WERI-Rb-1 (cell line): Measurements from ENCODE around the gene GRIP2.

Experiments used
- DNase-seq: peaks from one replicate; pipeline ENCODE4 v3.0.0-alpha.2; 2020
- H3K27ac ChIP-seq: fragments of 250-450 bp; sonication (Bioruptor Pico); 2 replicates; pipeline ENCODE4 v1.5.1; 2020; ENCODE audit warnings: mild to moderate bottlenecking, moderate library complexity
- H3K27me3 ChIP-seq: fragments of 250-450 bp; sonication (Bioruptor Pico); 2 replicates; pipeline ENCODE4 v1.5.1; 2021; ENCODE audit warnings: mild to moderate bottlenecking, low read depth, moderate library complexity; ENCODE audit not compliant: insufficient read depth, severe bottlenecking
- H3K36me3 ChIP-seq: fragments of 250-450 bp; sonication (Bioruptor Pico); 2 replicates; pipeline ENCODE4 v1.5.1; 2020; ENCODE audit warnings: mild to moderate bottlenecking, moderate library complexity
- H3K4me3 ChIP-seq: 2 replicates; pipeline ENCODE4 v1.5.1; 2011; ENCODE audit warnings: low read depth, mild to moderate bottlenecking, control low read depth, low read length
- H3K9me3 ChIP-seq: fragments of 250-450 bp; sonication (Bioruptor Pico); 2 replicates; pipeline ENCODE4 v1.5.1; 2021; ENCODE audit warnings: mild to moderate bottlenecking, moderate library complexity; ENCODE audit not compliant: severe bottlenecking
- TF ChIP-seq, protein P1 (sequence below): IDR thresholded peaks from 2 replicates; pipeline ENCODE4 v1.5.1; 2011; ENCODE audit warnings: low read depth, mild to moderate bottlenecking, control low read depth, inconsistent platforms, low read length

Gene GRIP2

DNA sequence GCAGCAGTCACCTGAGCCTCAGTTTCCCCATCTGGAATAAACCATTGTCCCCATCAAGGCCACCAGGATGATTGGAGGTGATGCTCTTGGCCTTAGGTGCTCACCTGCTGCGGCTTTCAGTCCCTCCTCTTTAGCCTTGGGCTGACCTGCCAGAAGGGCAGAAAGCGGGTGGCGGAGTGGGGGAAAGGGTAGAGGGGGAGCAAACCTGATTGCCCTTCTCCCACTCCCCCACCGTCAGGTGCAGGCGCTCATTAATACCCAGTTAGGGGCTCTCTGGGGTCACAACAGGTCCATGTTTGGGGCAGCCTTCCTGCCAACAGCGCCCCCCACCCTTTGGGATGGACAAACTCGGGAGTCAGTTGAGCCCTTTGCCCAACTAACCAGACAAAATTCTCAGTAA is 50.5 kb downstream of the GRIP2 start:
- H3K27ac ChIP-seq = no peak overlapping the region
- TF ChIP-seq, protein P1, sequence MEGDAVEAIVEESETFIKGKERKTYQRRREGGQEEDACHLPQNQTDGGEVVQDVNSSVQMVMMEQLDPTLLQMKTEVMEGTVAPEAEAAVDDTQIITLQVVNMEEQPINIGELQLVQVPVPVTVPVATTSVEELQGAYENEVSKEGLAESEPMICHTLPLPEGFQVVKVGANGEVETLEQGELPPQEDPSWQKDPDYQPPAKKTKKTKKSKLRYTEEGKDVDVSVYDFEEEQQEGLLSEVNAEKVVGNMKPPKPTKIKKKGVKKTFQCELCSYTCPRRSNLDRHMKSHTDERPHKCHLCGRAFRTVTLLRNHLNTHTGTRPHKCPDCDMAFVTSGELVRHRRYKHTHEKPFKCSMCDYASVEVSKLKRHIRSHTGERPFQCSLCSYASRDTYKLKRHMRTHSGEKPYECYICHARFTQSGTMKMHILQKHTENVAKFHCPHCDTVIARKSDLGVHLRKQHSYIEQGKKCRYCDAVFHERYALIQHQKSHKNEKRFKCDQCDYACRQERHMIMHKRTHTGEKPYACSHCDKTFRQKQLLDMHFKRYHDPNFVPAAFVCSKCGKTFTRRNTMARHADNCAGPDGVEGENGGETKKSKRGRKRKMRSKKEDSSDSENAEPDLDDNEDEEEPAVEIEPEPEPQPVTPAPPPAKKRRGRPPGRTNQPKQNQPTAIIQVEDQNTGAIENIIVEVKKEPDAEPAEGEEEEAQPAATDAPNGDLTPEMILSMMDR = no peak
- no peaks in the 10 kb centered on the region for H3K27me3 ChIP-seq
- no peak overlapping the region for H3K4me3 ChIP-seq
- H3K9me3 ChIP-seq = no peaks in the 10 kb centered on the region
- no peak for DNase-seq
- H3K36me3 ChIP-seq = 0 out of 2 replicates have a peak, but pooled peaks cover 6% of the 10 kb centered on the region

DNA sequence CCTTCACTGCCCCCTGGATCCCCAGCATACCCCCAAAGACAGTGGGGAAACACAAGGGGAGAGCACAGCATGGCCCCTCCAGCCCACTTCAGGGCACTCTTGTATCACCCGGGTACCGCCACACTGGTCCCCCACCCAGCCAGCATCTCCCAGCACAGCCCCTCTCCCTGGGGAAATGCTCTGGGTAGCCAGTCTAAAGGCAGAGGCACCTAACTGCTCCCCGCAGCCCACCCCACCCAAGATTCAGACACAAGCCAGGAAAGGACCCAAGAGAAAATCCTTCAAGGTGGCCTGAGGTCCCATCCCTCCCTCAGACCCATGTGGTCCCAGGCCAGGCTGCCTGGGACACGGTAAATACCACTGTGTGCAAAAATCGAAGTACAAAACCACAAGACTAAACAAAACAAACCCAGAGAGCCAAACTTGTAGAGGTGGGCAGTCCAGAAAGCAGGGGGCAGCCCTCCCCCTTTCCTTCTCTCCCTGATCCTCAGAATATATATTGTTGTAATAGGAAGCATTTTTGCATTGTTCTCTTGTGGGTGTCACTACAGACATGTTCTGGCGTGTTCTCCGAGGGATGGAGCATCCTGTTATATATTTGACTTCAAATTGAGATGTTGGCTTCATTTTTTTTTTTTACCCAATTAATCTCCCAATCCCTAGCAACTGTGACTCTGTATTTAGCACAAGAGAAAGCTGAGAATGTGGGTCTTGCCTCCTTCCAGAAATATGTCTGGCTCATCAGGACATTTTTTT is 51.7 kb downstream of the GRIP2 start:
- no peak overlapping the region for H3K27ac ChIP-seq
- peaks cover 10% of the 10 kb centered on the region for H3K36me3 ChIP-seq
- TF ChIP-seq, protein P1 = no peak
- no peaks in the 10 kb centered on the region for H3K9me3 ChIP-seq
- no peak overlapping the region for H3K4me3 ChIP-seq
- no peaks in the 10 kb centered on the region for H3K27me3 ChIP-seq
- DNase-seq = no peak

DNA sequence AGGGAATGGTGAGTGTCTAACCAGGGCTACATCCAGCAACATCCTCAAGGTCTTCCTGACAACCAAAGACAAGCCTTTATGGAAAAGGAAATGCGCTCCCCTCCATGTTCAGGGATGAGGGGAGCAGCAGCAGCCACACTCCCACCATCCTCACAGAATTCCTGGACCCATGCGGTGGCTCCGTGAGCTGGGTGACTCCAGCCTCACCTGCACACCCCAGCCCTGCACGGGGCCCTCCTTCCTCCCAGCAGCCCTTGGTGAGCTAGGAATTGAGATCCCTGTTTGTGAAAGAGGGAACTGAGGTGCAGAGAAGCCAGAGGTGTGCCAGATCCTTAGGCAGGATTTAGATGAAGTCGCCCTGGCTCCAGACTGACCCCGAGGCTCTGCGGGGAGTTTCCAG is 52.3 kb downstream of the GRIP2 start:
- peaks cover 16% of the 10 kb centered on the region for H3K36me3 ChIP-seq
- H3K27ac ChIP-seq = no peak overlapping the region

DNA sequence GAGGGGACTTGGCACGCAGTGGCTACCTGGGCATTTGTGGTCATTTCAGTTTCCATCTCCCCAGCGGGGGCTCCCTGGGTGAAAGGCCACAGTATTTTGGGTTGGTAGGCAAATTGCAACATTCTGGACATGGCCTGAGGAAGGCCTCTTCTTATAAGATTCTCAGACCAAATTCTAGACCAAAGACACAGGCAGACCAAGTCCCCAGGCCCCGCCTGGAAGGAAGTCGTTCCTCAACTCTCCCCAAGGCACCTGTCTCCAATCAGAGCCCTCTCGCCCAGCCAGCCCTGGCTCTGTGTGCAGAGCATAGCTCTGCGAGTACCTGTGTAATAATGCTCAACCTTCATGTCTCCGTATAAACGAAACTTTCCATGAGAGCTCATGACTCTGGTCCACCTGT is 53.1 kb downstream of the GRIP2 start:
- Histone ChIP-seq H3K9me3 (no peaks in the 10 kb centered on the region), H3K4me3 (no peak overlapping the region), H3K36me3 (peaks cover 21% of the 10 kb centered on the region), H3K27me3 (no peaks in the 10 kb centered on the region), H3K27ac (no peak overlapping the region)
- TF ChIP-seq, protein P1 = no peak
- DNase-seq = no peak

More for the DNA sequence above, 52.3 kb downstream of the GRIP2 start:
- TF ChIP-seq, protein P1 = no peak
- no peaks in the 10 kb centered on the region for H3K27me3 ChIP-seq
- no peak for DNase-seq
- no peak overlapping the region for H3K4me3 ChIP-seq
- H3K9me3 ChIP-seq = no peaks in the 10 kb centered on the region

DNA sequence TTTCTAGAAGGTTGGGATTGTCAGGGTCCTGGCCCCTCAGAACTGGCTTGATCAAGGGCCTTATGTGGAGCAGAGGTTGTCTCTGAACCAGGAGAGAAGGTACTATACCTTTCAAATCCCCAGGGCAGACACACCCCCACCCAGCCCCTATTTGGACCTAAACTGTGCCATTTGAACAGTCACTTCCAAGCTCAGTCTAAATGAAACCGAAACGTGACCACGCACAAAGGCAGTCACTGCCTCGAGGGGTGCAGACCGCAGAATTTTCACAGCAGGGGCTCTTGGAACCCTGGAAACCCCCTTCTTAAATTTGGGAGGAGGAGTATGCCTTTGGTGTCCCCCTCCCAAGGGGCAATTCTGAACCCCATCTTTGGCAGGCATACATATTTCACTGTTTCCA is 53.7 kb downstream of the GRIP2 start:
- Histone ChIP-seq H3K4me3 (no peak overlapping the region), H3K27ac (no peak overlapping the region), H3K27me3 (no peaks in the 10 kb centered on the region), H3K9me3 (no peaks in the 10 kb centered on the region), H3K36me3 (peaks cover 23% of the 10 kb centered on the region)
- TF ChIP-seq, protein P1 = no peak
- DNase-seq = no peak

DNA sequence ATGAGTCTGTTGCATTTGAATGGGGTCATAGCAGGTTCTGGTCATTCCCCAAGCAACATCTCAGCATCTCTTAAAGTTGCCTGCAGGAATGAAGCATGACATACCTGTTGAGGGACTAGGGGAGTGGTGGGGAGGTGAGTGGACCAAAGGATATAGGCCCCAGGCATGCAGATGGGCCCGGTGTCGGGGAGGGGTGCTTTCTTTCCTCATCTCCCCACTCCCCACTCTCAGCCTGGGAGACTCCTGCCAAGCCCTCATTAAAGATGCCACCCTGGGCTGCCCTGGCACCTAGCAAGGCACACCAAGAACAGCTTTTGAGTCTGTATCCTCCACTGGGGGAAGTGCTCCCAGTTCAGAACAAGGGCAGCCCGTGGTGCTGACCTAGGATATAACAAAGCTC is 54.2 kb downstream of the GRIP2 start:
- H3K4me3 ChIP-seq = no peak overlapping the region
- no peak for DNase-seq
- H3K36me3 ChIP-seq = peaks cover 23% of the 10 kb centered on the region
- no peak overlapping the region for H3K27ac ChIP-seq
- H3K27me3 ChIP-seq = no peaks in the 10 kb centered on the region
- H3K9me3 ChIP-seq = no peaks in the 10 kb centered on the region
- TF ChIP-seq, protein P1 = no peak
